Measurements from ENCODE around the gene CYP26B1.

GRCh38 chr2:72134997-72135800 is 12.5 kb downstream of the CYP26B1 start:
- no peak for TF ChIP-seq CTCF (IDR thresholded peaks at IDR 0.05 in 2 of 3, conservative IDR thresholded peaks at IDR 0.05 in 1 of 3; ENCODE audit: insufficient read depth in 2 of 3, low read depth in 1 of 3, low read length in 3 of 3)
- no peak for TF ChIP-seq NFE2L1 (tag; IDR thresholded peaks at IDR 0.05; ENCODE audit: borderline replicate concordance, low read depth)
- TF ChIP-seq MAFK (IDR thresholded peaks at IDR 0.05; ENCODE audit: low read length): no peak
- no peak for TF ChIP-seq ZZZ3 (IDR thresholded peaks at IDR 0.05)
- TF ChIP-seq ZNF408 (CRISPR knock-in tag; IDR thresholded peaks at IDR 0.05; ENCODE audit: low read depth): no peak
- TF ChIP-seq AFF4 (CRISPR knock-in tag; IDR thresholded peaks at IDR 0.05): no peak
- no peak for TF ChIP-seq MYC (IDR thresholded peaks at IDR 0.05; ENCODE audit: low read depth, low read length)
- no peak for TF ChIP-seq MYC (CRISPR knock-in tag; IDR thresholded peaks at IDR 0.05; ENCODE audit: borderline replicate concordance, low read depth)
- TF ChIP-seq BACH1 (tag; IDR thresholded peaks at IDR 0.05): no peak
- TF ChIP-seq SREBF2 (CRISPR knock-in tag; IDR thresholded peaks at IDR 0.05): no peak
- TF ChIP-seq FOXJ3 (CRISPR knock-in tag; IDR thresholded peaks at IDR 0.05): no peak
- no peak for TF ChIP-seq TARDBP (IDR thresholded peaks at IDR 0.05)
